Retinal pigment epithelial cell (primary cell): Measurements from ENCODE around the gene OGFRL1.

ENCODE experiments used
- DNase-seq: peaks from one replicate; pipeline ENCODE4 v3.0.0-alpha.2; 2010; ENCODE audit warnings: low read depth
- H3K4me3 ChIP-seq: 2 replicates; pipeline ENCODE4 v1.5.1; 2011; ENCODE audit warnings: mild to moderate bottlenecking, low read length, control low read depth, moderate library complexity
- CTCF ChIP-seq: conservative IDR thresholded peaks from 2 replicates; pipeline ENCODE4 v1.5.1; 2011; ENCODE audit warnings: low read depth, low read length, control low read depth, inconsistent platforms

Gene OGFRL1

GRCh38 chr6:71349976-71350615 is 61.5 kb downstream of the OGFRL1 start:
- H3K4me3 ChIP-seq, result no peak overlapping the region
- DNase-seq, result no peak
- no peak for TF ChIP-seq CTCF

GRCh38 chr6:71351190-71351589 is 62.6 kb downstream of the OGFRL1 start:
- H3K4me3 ChIP-seq, result no peak overlapping the region
- no peak for DNase-seq
- TF ChIP-seq CTCF, result no peak
